ENCODE results near the gene KIF17.

The KIF17 gene

DNA sequence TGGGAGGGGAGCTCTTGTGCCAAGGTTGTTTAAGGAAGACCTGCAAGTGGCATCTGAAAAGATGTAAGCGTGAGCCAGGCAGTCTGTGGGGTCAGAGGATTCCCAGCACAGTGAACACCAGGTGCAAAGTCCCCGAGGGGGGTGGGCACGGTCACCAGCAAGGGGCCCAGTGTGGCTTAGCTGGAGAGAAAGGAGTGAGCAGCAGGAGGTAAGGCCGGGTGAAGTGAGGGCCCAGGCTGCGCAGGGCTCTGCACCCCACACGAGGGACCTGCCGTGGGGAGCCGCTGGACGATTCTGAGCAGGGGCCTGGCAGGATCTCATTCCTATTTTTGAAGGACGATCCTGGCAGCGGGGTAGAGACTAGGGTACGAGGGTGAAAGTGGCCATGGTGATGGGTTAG lies 60.8 kb downstream of the KIF17 start:
- no peak for TF ChIP-seq CTCF (IDR thresholded peaks at IDR 0.05)
- Mint-ChIP-seq H3K4me3 (no peak overlapping the region), H3K27ac (no peak overlapping the region), H3K4me1 (peaks cover 22% of the 10 kb centered on the region), H3K36me3 (ENCODE audit: low read depth) (peaks cover 63% of the 10 kb centered on the region), H3K9me3 (no peaks in the 10 kb centered on the region), H3K27me3 (ENCODE audit: low read depth, poor library complexity) (peaks cover 3% of the 10 kb centered on the region)
- DNase-seq = no peak

DNA sequence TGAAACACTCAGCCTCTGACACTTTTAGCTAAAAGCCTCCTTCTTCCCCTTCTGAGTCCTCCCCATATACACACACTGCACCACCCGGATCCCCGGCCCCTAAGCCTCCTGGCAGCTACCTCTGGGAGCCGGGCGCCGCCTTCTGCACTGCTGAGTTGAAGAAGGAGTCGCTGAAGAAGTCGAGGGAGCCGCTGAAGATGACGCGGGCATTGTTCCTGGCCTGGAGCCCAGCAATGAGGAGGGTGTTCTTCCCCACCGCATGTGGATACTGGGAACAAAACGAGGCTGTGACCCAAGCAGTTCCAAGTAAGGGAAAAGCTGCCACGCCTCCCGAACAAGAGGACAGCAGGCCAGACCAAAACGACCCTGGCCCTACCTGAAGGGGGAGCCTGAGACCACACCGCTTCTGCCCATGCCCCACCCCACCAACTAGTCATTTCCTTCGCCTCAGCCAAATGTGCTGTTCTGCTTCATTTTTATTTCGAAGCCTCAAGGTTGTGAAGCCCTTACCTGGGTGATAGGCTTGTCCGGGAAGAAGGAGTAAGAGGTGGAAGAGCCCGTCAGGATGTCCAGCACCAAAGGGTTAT lies 63.6 kb downstream of the KIF17 start:
- Mint-ChIP-seq H3K4me1 (peaks cover 2% of the 10 kb centered on the region), H3K27ac (no peak overlapping the region), H3K27me3 (ENCODE audit: low read depth, poor library complexity) (peaks cover 3% of the 10 kb centered on the region), H3K36me3 (ENCODE audit: low read depth) (peaks cover 80% of the 10 kb centered on the region), H3K9me3 (no peaks in the 10 kb centered on the region), H3K4me3 (no peak overlapping the region)
- no peak for DNase-seq
- TF ChIP-seq CTCF (IDR thresholded peaks at IDR 0.05) = no peak

GRCh38 chr1:20652300-20652699 lies 65.5 kb downstream of the KIF17 start:
- Mint-ChIP-seq H3K4me3 (no peak overlapping the region), H3K36me3 (ENCODE audit: low read depth) (peaks cover 82% of the 10 kb centered on the region), H3K27me3 (ENCODE audit: low read depth, poor library complexity) (peaks cover 3% of the 10 kb centered on the region), H3K9me3 (no peaks in the 10 kb centered on the region), H3K27ac (no peak overlapping the region), H3K4me1 (no peaks in the 10 kb centered on the region)
- no peak for TF ChIP-seq CTCF (IDR thresholded peaks at IDR 0.05)
- no peak for DNase-seq

DNA sequence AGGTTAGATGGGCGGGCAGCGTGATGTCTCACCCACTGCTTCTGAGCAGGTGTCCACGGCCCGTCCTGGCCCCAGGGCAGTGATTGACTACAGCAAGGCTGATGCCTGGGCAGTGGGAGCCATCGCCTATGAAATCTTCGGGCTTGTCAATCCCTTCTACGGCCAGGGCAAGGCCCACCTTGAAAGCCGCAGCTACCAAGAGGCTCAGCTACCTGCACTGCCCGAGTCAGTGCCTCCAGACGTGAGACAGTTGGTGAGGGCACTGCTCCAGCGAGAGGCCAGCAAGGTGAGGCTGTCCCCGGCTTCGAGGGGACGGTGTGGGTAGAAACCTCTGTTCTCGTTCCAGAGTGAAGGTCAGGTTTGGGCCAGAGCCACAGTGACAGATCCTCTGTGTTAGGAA lies 68.9 kb downstream of the KIF17 start:
- H3K4me3 Mint-ChIP-seq = no peak overlapping the region
- no peak for DNase-seq
- H3K9me3 Mint-ChIP-seq = no peaks in the 10 kb centered on the region
- no peak for TF ChIP-seq CTCF (IDR thresholded peaks at IDR 0.05)
- no peaks in the 10 kb centered on the region for H3K4me1 Mint-ChIP-seq
- H3K27ac Mint-ChIP-seq = no peak overlapping the region
- peaks cover 3% of the 10 kb centered on the region for H3K27me3 Mint-ChIP-seq (ENCODE audit: low read depth, poor library complexity)
- peaks cover 51% of the 10 kb centered on the region for H3K36me3 Mint-ChIP-seq (ENCODE audit: low read depth)

- Mint-ChIP-seq H3K9me3 (no peaks in the 10 kb centered on the region), H3K4me1 (no peaks in the 10 kb centered on the region), H3K4me3 (no peak overlapping the region), H3K27me3 (ENCODE audit: low read depth, poor library complexity) (peaks cover 3% of the 10 kb centered on the region), H3K36me3 (ENCODE audit: low read depth) (peaks cover 46% of the 10 kb centered on the region), H3K27ac (no peak overlapping the region)
- no peak for TF ChIP-seq CTCF (IDR thresholded peaks at IDR 0.05)
- no peak for DNase-seq
Observed at GRCh38 chr1:20648438-20648837, 69.4 kb downstream of the KIF17 start.

GRCh38 chr1:20645414-20645813 lies 72.4 kb downstream of the KIF17 start:
- peaks cover 21% of the 10 kb centered on the region for H3K36me3 Mint-ChIP-seq (ENCODE audit: low read depth)
- no peaks in the 10 kb centered on the region for H3K4me1 Mint-ChIP-seq
- H3K4me3 Mint-ChIP-seq = no peak overlapping the region
- H3K27me3 Mint-ChIP-seq (ENCODE audit: low read depth, poor library complexity) = peaks cover 3% of the 10 kb centered on the region
- no peak for DNase-seq
- H3K9me3 Mint-ChIP-seq = no peaks in the 10 kb centered on the region
- no peak overlapping the region for H3K27ac Mint-ChIP-seq
- TF ChIP-seq CTCF (IDR thresholded peaks at IDR 0.05) = no peak
